ENCODE data around the gene FUBP3.
A peak's percentile ranks its signal among the peaks of the same experiment; 100 is the strongest.

FUBP3 gene, protein sequence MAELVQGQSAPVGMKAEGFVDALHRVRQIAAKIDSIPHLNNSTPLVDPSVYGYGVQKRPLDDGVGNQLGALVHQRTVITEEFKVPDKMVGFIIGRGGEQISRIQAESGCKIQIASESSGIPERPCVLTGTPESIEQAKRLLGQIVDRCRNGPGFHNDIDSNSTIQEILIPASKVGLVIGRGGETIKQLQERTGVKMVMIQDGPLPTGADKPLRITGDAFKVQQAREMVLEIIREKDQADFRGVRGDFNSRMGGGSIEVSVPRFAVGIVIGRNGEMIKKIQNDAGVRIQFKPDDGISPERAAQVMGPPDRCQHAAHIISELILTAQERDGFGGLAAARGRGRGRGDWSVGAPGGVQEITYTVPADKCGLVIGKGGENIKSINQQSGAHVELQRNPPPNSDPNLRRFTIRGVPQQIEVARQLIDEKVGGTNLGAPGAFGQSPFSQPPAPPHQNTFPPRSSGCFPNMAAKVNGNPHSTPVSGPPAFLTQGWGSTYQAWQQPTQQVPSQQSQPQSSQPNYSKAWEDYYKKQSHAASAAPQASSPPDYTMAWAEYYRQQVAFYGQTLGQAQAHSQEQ

DNA sequence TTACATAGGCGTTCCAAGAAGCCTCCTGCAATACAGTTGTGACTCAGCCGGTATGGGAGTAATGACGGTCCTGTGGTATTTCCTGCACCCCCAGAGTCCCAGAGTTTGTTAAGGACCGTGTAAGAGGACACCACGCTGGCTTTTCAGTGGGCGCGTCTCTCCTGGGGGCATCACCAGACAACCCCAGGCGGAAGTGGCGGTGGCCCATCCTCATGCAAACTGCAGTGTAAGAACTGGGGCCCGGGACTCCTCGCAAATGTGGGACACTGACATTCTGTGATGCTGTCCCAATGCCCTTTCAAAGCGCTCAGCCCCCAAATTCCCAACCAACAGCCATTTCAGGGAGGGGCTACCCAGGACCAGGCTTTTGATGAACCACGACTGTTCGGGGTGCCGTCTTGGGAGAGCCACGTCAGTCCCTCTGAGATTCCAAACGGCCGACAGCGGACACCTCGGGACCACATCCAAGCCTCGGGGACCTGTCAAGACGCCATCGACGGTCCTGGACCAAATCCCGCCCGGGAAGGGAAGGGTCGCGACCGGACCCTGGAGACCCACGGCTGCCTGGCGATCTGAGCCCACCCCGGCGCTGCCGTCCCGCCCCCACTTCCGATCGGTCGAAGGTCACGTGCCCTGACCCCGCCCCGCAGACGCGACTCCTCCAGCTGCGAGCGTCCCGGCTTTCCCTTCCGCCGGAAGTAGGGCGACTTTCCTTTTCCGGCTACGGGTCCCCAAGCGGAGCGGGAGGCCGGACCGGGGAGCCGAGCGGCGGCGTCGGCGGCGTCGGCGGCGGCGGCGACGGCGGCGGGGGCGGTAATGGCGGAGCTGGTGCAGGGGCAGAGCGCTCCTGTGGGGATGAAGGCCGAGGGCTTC, at the start of gene FUBP3:
Gene FUBP3 (plus strand): TSS at position 713 of the 873 bp plus-strand sequence. CDS start 104 bp downstream, at position 817.
- DNase-seq, result peak; percentile 94

DNA sequence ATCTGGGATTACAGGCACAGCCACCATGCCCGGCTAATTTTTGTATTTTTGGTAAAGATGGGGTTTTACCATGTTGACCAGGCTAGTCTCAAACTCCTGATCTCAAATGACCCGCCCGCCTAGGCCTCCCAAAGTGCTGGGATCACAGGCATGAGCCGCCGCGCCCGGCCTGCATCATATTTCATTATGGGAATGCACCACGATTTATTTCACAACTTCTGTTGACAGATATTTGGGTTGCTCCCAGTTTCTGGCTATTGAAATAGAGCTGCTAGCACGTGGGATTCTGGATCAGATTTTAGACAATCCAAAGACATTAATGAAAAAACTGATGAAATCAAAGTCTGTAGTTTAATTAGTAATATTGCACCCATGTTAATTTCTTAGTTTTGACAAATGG, 48.4 kb upstream of the FUBP3 start:
- no peak for DNase-seq

DNA sequence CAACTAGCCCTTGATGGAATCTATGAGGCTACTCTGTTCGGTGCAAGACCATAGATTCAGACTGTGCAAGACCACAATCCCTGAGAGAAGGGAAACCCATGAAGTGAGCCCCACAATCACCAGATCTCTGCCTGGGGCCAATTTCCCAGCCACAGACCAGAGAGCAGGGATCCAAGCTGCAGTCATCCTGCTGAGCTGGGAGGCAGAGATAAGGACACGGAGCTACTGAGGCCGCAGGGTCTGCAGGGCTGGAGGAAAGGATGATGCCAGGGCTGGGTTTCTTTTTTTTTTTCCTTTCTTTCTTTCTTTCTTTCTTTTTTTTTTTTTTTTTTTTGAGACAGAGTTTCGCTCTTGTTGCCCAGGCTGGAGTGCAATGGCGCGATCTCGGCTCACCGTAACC, 47.7 kb upstream of the FUBP3 start:
- no peak for DNase-seq

DNA sequence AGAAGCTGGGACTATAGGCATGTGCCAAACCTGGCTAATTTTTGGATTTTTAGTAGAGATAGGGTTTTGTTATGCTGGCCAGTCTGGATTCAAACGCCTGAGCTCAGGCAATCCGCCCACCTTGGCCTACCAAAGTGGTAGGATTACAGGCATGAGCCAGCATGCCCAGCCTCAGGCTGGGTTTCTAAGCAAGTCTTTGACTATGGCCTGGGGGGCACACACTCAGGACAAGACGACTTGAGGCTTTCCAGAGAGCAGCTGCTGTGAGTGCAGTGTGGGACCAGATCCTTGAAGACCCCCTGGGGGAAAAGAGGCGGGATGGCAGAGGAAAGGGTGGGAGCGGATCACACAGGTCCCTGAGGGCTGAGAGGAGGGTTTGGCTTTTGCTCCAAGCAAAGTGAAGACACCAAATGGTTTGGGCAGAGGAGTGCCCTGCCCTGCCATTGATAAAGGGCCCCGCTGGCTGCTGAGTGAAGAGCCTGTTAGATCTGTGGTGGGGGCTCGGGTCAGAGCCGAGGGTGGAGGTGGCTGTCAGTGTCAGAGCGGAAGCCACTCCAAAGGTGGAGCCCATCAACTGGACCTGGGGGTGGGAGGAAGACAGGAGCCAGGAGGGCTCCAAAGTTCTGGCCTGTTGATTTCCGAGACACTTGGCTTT, 46.8 kb upstream of the FUBP3 start:
- DNase-seq, result no peak

DNA sequence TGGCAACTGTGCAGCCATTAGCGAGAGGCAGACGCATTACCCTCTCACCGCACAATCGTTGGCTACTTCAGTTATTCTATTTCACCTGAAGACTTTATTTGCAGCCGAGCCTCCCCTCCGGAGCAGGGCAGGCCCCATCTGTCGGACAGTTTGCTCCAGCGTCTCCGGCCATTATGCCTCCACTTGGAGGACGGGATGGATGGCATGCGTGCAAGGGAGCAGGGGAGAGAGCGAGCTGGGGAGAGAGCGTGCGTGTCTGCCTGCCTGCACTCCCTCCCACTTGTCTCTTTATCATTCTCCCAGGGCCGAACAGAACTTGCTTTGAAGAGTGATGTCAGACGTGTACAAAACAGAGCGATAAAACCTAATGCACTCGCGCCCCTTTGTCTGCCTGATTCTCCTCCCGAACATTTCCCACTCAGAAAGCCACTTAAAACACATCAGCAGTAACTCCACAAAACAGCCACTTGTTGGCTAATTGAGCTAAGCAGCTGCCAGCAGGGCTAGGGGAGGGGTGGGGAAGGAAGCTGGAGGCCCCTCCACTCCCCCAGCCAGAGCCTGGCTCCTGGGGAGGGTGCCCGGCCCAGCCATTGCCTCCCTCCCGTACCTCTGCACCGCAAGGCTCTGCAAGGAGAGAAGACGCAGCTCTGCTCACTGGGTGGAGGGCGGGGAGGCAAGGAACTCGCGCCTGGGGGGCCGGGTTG, 43.4 kb upstream of the FUBP3 start:
- DNase-seq, result peak; percentile 92

DNA sequence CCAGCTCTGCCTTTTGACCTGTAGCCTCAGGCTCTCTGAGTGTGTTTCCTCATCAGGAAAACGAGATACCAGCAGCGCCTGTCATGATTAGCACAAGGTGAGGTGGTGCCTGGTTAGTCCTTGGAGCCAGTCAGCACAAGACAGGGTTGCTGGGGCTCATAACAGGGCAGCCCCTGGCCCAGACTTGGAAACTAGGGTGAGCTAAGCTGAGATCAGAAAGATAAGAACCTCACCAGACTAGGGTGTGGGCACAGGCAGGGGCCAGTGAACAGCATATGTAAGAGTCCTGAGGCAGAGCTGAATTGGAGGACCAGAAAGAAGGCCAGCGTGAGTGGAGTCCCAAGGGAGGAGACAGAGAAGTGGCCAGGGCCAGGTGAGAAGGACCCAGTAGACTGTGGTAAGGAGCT, 42.7 kb upstream of the FUBP3 start:
- no peak for DNase-seq

DNA sequence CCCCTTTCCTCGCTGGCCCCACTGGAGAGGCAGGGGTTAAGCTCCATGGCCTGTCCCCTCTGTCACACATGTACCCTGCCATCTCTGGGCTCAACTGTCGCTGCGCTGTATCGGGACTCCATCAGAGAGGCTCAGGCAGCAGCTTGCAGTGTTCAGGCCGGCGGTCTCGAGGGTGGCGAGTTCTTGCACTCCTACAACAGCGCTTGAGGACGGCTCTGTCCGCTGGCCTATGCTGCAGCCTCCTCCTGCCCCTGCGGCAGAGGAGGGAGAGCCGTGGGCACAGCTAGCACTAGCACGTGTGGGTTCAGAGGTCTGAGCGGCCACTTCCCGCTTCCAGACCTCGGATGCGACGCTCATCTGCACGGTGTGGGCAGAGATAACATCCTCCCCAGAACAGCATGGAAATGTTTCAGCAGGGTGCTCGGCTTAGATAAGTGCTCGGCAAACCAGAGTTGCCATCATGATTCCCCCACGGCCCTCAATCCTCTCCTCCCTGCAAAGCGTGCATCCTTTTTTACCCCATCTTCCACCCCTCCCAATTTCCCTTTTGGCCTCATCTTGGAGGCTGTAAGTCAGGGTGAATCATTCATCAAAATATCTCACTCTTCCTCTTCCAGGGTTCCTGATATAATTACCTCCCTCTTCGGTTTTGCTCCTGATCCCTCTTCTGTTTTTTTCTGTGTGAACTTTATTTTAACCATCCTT, 41.9 kb upstream of the FUBP3 start:
- DNase-seq, result no peak

DNA sequence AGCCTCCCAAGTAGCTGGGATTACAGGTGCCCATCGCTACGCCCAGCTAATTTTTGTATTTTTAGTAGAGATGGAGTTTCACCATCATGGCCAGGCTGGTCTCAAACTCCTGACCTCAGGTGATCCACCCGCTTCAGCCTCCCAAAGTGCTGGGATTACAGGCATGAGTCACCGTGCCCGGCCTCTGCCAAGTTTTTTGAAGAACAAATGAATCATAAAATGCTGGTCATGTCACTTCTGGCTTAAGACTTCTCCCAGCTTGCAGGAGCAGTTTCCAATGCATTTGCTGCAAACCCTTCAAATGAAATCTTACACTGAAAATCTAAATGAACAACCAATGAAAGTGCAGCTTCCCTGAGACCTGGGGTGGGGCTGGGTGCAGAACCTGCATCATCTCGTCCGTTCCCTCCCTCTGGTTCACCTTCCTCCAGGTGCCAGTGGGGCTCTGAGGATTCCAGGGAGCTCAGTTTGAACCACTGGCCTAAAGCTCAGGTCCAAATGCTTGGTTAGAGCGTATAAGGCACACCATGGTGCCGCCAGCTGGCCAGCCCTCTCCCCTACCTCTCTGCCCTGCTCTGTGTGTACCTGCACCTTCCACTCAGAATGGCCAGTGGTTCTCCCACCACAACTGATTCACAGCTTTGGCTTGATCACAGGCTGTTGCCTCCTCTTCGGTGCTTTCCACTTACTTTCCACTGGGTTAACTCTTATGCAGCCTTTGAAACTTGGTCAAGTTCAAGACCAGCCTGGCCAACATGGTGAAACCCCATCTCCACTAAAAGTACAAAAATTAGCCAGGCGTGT, 39.8 kb upstream of the FUBP3 start:
- DNase-seq, result no peak

DNA sequence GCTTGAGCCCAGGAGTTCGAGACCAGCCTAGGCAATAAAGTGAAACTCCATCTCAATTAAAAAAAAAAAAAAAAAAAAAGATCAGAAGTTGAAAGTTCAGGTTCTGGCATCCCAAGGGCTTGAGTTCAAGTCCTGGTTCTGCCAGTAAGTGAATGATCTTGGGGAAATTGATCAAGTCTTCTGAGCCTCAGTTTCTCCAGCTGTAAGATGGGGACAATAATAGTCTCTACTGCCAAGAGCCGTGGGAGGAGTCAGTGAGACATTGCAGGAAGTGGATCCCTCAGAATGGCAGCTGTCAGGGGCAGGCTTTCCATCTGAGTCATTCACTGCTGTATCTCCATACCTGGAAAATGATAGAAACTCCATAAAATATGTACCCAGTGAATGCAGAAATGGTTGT, 37.8 kb upstream of the FUBP3 start:
- no peak for DNase-seq

DNA sequence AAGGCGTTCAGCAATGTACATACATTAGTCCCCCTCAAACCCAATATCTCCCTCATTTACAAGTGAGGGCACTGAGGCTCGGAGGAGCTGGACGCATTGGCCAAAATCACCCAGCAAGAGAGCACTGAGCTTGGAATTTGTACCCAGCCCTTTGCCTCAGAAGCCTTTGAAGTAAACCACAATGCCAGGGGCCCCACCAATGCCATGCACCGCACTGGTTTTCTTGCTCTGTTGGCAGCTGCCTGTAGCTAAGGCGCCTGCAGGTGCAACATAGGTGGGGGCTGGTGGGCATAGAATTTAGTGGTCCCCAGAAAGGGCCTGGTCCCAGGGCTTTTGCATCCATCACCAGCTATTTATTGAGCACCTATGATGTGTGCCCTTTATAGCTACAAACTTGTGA, 37.3 kb upstream of the FUBP3 start:
- no peak for DNase-seq

DNA sequence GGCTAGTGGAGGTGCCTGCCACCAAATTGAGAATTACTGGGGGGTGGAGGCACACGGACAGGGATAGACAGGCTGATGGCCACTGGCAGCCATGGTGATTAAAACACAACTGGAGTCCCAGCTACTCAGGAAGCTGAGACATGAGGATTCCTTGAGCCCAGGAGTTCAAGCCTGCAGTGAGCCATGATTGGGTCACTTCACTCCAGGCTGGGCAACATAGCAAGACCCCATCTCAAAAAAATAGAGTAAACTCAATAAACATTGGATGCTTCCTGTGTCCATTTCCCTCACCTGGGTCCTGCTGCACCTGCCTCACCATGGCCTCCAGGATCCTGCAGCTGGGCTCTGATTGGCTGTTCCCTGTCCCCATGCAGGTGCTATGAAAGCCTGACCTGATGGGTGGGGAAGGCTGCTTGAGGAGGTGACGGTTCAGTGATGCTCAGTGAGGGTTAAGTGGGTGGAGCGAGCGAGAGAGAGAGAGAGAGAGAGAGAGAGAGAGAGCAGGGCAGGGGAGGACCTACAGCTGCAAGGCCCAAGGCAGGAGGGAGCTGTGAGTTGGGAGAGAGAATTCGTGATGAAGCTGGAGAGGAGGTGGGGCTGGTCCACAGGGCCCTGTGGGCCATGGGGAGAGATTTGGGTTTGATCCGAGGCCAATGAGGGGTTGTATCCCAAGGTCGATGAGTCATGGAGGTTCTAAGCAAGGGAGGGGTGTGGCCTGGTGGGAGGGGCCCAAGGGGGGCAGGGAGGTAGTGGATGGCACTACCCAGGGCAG, 36.7 kb upstream of the FUBP3 start:
- no peak for DNase-seq

DNA sequence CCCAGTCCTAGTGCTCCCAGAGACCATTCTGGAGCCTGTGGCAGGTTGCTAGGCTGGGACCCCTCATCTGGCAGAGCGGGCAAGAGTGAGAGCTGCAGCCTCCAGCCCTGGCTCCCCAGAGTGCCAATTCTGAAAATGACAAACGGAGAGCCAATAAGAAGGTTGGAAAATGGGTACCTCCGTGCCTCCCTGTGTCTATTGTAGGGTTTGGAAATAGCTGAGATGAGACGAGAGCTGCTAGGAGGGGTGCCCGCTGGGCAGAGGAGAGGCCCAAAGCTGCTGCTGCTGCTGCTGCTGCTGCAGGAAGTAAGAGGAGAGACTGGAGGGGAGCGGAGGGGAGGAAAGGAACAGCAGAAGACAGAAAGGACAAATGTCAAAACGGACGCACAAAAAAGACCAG, 36.0 kb upstream of the FUBP3 start:
- no peak for DNase-seq

DNA sequence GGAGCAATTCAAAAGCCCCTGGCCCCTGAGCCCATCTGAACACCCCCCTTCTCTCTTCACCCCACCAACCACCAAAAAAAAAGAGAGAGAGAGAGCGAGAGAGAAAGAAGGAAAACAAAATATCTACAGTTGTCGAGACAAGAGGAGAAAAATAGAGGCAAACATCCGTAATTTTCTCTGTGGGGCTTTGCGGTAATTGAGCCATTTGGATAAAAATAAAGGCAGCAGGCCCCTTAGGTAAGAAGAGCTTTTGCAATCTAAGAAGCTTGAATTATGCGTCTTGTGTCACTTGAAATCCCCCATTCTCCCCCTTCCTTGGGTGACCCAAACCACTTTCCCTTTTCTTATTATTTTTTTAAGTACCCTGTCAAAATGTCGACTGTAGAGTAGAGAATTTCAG, 35.5 kb upstream of the FUBP3 start:
- no peak for DNase-seq

DNA sequence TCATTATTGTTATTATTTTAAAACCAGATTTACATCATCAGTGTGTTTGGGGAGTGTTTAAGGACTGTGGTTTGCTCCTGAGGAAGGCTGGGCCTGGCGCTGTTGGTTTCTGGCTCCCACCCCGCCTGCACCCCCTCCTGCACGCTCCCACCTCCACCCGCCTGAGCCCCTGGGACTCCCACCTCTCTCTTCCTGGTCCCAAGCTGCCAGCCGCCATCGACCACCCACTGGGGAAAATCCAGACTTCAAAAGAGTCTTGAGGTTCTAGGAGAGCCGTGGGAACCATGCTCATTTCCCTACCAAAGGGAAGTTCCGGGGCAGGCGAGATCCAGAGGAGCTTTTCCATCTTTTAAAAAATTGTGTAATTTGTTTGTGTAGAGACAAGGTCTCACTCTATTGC, 35.0 kb upstream of the FUBP3 start:
- no peak for DNase-seq

DNA sequence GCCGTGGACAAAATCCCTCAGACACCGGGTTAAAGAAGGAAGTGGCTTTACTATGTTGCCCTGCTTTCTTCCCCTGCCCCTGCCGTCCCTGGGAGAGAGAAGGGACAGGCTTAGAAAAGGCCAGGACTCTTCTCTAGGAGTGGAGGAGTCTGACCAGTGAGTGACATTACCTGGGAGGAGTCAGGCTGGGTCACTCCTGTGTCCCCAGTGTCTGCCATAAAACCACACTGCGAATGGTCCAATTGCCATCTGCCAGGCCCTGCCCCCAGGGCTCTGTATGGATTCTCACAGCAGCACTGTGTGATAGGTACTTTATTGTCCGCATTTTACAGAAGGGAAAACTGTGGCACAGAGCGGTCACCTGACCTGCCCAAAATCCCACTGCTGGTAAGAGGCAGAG, 31.3 kb upstream of the FUBP3 start:
- no peak for DNase-seq

DNA sequence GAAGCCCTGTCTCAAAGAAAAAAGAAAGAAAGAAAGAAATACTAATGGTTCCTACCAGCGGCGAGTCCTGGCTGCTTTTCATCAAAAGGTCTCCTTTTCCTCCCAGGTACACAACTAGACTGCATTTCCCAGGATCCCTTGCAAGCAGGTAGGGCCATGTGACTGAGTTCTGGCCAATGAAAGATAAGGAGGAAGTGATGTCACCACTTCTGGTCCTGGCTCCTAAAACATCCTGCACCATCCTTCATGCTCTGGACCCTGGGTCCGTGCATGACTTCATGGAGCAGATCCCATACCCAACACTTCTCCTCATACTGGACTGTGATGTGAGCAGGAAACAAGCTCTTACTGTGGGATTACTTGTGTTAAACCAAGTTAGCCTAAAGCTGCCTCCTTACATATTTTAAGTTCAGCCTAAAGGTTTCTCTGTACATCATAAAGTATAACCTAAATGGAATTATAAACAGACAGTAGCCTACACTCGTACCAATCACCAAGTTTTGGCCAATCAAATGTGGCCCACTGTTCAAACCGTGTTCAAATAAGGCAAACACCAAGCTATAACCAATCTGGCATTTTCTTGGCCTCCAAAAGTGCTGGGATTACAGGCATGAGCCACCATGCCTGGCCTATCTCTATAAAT, 30.2 kb upstream of the FUBP3 start:
- DNase-seq, result no peak

DNA sequence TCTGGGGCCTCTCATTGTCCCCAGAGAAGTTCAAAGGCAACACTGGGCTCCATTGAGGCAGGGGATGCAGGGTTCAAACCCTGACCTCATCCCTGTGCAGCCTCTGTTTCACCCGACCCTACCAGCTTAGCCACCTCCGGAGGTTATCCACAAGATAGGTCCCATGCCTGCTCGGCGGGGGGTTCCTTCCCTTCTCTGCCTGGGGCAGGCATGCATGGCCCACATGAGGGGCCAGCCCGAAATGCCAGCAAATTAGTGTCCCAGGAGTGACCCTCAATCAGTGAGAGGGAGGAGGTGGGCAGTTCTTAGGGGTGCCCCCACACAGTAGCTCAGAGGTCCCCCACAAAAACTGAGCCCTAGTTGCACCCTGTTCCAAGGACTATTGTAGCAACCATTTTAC, 24.8 kb upstream of the FUBP3 start:
- DNase-seq, result no peak

DNA sequence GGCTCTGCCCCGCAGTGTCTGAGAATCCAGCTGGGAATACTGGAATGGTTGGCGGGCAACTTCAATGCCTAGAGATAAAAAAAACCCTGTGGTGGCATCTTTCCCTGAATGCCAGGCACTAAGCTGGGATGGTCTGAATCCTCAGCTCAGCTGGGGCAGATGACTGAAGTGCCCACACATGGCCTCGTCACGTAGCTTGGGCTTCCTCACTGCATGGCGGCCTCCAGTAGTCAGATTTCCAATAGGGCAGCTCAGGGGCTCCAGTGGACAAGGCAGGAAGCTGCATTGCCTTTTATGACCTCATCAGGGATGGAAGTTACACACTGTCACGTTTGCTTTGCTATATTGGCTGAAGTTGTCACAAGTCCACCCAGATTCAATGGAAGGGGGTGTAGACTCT, 24.3 kb upstream of the FUBP3 start:
- no peak for DNase-seq

DNA sequence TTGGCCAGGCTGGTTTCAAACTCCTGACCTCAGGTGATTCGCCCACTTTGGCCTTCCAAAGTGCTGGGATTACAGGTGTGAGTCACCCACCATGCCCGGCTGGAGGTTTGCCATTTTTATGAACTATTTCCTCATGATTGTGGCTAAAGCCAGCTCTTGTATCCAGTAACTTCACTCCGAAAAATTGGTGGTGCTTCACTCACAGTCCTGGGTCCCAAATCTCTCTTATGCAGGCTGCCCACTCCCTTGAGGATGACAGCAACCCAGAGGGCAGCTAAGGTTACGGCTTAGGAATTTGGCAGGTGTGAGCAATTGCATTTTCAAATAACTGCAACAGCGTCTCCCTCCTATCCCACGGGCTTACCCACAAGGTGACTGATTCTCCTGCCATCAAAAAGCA, 23.4 kb upstream of the FUBP3 start:
- no peak for DNase-seq

Measured in NCI-H345 (cell line).